SK-MEL-5 (cell line): ENCODE results near the gene INO80C. TPM values are rescaled to one million over a fixed set of nuclear protein-coding genes. Genes with fewer than 3 reads are reported as not detected.
"Not testable (repeated sequence)": the region's sequence is repeated elsewhere in the genome, so short reads cannot be mapped to it uniquely, and the experiment has no call there.

ENCODE experiments used
- DNase-seq: peaks from one replicate; pipeline ENCODE4 v3.0.0-alpha.2; 2016; ENCODE audit warnings: low read depth, low spot score
- in situ Hi-C: cut with HindIII; loops from 2 replicates; pipeline ENCODE4 v1.10.0; 2016; ENCODE audit warnings: low sequenced_read_pairs, high pct_unique_total_duplicates, low pct_unique_long_range_greater_than_20kb
- total RNA-seq: library from RNA; depleted of rRNA; stranded (reverse); fragments of >200 nt; shearing (Covaris generic); gene quantifications from 2 replicates; pipeline ENCODE4 v1.2.3, GENCODE V29; 2014

Gene INO80C
- total RNA-seq, 1 experiment from 2014 or later, result 2.2 TPM

- in situ Hi-C loops, DNase-seq: not testable (repeated sequence)
These were observed 44.7 kb downstream of the INO80C start for GRCh38 chr18:35453065-35453464.

DNA sequence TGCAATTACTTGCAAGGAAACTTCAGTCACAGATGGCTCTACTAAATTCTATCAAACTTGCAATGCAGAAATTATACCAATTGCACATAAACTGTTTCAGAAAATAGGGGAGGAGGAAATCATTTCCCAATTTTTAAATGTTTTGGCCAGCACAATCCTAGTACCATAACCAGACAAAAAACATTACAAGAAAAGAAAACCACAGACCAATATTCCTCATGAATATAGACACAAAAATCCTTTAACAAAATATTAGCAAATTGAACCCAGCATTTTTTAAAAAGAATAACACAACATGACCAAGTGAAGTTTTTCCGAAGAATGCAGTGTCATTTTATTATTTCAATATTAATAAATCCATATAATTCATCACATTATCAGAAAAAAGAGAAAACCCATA lies 45.8 kb downstream of the INO80C start:
- in situ Hi-C loops, result no loop called here
- DNase-seq, result no peak

- in situ Hi-C loops, result no loop called here
- DNase-seq, result no peak
These were observed 46.7 kb downstream of the INO80C start for GRCh38 chr18:35451032-35451431.

DNA sequence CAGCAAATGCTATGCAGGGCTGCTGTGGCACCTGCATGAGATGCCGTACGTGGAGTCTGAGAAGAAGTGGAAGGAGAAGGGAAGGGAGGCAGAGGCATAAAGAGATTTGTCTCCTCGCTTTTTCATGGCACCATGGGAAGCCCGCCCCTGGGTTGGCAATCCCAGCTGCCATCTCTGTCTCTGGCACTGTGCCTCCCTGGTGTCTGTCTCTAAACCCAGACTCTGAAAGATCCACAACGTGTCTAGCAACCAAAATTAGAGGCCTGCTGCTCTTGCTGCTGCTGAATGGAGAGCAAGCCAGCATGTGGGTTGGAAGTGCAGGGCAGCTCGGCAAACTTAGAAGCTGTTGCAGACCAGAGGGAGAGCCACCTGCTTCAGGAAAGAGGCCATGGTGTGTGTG lies 53.1 kb downstream of the INO80C start:
- no peak for DNase-seq
- in situ Hi-C loops, result no loop called here

DNA sequence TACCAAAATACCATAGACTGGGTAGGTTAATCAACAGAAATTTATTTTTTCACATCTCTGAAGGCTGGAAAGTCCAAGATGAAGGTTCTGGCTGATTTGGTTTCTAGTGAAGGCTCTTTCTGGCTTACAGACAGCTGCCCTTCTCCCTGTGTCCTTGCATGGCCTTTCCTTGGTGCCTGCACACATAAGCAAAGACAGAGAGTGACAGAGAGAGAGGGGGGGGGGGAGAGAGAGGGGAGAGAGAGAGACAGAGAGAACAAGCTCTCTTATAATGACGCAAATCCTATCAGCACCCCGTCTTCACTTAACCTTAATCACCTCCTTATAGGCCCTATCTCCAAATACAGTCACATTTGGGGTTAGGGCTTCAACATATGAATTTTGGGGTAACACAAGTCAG lies 53.9 kb downstream of the INO80C start:
- DNase-seq, result no peak
- in situ Hi-C loops, result no loop called here

- in situ Hi-C loops, result no loop called here
- no peak for DNase-seq
These were observed 54.3 kb downstream of the INO80C start for GRCh38 chr18:35443434-35443833.

DNA sequence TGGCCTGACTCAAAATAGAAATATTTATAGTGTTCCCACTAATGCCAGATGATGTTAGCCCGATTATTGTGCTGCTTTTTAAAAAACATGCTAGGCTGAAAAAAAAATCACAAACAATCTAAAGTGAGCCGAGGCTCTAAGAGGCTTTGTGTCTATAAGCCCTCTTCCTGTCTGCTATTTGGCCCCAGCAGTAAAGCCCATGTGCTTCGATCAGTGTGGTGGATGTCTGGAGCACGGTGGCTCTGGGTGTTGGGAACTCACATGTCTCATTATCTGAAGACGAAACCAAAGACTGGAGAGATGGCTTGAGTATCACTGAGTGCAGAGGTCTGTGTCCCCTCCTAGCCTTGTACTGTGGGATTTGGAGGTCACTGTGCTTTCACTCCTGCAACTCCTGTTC lies 55.1 kb downstream of the INO80C start:
- in situ Hi-C loops, result no loop called here
- no peak for DNase-seq

DNA sequence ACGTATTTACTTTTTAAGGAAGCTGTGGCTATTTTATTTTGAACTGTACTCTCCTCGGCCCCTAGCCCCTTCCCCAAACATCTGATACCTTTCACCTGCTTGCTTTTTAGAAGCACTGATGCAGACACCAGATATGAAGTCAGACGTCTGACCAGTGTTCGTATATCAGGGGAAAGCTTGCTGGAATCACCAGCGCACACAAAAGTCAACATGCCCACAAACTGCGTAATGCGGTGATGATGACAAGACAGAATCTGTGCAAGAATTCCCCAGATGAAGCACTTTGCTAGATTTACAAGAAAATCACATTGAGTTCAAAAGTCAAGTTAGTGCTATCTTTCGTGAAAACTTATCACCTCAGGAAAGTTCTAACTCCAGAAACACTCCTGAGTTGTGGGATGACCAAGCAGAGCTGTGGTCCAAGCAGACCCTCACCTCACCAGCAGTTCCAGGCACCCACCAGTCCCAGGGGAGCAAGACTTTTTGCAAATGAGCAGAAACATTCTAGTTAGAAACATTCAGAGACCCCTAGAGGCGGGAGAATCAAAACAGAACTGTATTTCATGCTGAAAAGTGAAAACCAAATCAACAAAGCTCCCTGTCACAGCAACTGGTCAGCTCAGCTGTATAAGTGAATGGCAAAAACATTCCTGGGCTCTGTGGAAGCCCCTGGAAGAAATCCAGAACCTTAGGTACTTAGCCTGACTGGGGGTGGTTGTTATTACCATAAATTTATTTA lies 55.7 kb downstream of the INO80C start:
- DNase-seq, result peak; percentile 20
- in situ Hi-C loops, result no loop called here

- in situ Hi-C loops, result no loop called here
- no peak for DNase-seq
These were observed 59.1 kb downstream of the INO80C start for GRCh38 chr18:35438480-35439234.

DNA sequence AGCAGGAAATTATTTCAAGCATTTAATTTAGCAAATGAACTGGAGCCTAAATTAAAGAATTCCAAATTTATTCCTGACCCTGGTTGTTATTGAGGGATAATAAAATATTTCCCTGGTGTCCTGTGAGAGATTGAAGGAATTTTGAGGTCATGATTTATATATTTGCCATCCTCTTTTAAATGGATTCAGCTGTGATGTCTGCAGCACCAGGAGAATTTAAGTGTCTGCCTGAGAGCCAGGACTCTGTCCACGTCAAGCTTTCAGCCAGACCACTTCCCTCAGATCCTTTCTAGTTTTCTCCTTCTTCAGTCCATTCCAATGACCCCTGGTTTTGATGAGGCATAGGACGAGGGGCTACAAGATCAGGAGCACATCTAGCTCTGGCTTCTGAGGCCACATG lies 59.9 kb downstream of the INO80C start:
- in situ Hi-C loops, result no loop called here
- DNase-seq, result no peak

DNA sequence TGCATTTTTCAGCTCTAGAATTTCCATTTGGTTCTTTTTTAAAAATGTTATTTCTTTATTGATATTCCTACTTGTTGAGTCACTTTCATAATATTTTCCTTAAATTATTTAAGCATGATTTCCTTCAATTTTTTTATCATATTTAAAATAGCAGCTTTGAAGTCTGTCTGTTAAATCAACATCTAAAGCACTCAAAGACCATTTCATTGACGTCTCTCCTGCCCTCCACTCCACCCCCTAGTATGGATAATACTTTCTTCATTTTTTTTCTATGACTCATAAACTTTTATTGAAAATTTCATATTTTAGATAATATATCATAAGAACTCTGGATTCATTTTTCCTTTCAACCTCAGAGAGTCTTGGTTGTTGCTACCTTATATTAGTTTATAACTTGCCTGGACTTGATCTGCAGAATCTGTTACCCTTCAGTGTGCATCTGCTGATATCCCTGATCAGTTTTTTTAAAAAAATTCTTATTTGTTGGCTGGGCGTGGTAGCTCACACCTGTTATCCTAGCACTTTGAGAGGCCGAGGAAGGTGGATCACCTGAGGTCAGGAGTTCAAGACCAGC lies 61.6 kb downstream of the INO80C start:
- no peak for DNase-seq
- in situ Hi-C loops, result no loop called here

GRCh38 chr18:35435401-35435800 lies 62.4 kb downstream of the INO80C start:
- in situ Hi-C loops, result no loop called here
- DNase-seq, result no peak

- DNase-seq, result no peak
- in situ Hi-C loops, result no loop called here
These were observed 65.2 kb downstream of the INO80C start for GRCh38 chr18:35432565-35433001.

GRCh38 chr18:35431374-35431741 lies 66.4 kb downstream of the INO80C start:
- in situ Hi-C loops, result no loop called here
- no peak for DNase-seq

- in situ Hi-C loops, result no loop called here
- no peak for DNase-seq
These were observed 66.9 kb downstream of the INO80C start for GRCh38 chr18:35430721-35431373.

GRCh38 chr18:35426786-35427185 lies 71.0 kb downstream of the INO80C start:
- in situ Hi-C loops, result no loop called here
- DNase-seq, result no peak

GRCh38 chr18:35424356-35424755 lies 73.4 kb downstream of the INO80C start:
- in situ Hi-C loops, result no loop called here
- no peak for DNase-seq

DNA sequence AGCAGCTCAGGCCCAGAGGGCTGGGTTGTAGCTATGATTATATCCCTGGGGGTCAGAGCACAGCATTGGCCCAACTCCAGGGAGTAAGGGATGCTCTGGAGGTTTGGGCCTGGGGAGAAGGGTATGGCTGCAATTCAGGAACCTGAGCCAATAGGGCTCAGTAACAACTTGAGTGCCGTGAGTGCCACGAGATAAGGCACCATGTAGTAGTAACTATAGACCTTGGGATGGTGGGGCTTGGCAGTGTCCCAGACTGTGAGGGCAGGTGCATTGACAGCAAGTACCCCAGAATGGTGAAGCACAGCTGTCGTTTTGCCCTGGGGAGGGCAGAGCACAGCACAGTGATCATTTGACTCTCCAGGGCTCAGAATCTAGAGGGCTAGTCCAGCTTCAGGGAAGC lies 75.5 kb downstream of the INO80C start:
- in situ Hi-C loops, result no loop called here
- no peak for DNase-seq
